ENCODE results near the gene POU6F1.

The POU6F1 gene

GRCh38 chr12:51217133-51217967 is 512 bp downstream of the POU6F1 start:
- TF ChIP-seq FOXP2 (optimal IDR thresholded peaks at IDR 0.05; ENCODE audit: borderline replicate concordance, extremely low read depth, extremely low read length, insufficient read depth) (peak; percentile 10), SIN3A (IDR thresholded peaks at IDR 0.05; ENCODE audit: borderline replicate concordance, insufficient read depth, low read length) (no peak), TAF1 (IDR thresholded peaks at IDR 0.05; ENCODE audit: borderline replicate concordance, insufficient read depth, low read length) (no peak)

DNA sequence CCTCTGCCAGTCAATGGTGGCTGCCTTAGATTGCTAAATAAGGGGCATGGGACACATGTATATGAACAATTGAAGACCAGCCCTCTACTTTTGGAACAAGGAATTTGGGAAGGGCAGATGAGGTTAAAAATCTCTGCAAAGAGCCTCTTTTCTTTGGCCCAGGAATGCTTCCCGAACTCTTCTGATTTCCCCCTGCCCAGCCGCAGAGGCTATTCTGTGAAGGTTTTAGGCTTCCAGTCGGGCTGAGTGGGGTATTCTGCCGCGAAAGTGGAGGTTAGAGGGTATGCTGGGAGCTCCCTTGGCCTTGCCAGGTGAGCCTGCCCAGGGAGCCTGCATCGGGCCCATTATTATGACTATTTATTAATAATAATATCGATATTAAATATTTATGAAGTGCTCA is 1.2 kb downstream of the POU6F1 start:
- TF ChIP-seq SIN3A (IDR thresholded peaks at IDR 0.05; ENCODE audit: borderline replicate concordance, insufficient read depth, low read length), result no peak
- TF ChIP-seq TAF1 (IDR thresholded peaks at IDR 0.05; ENCODE audit: borderline replicate concordance, insufficient read depth, low read length), result no peak
- TF ChIP-seq, protein P1, sequence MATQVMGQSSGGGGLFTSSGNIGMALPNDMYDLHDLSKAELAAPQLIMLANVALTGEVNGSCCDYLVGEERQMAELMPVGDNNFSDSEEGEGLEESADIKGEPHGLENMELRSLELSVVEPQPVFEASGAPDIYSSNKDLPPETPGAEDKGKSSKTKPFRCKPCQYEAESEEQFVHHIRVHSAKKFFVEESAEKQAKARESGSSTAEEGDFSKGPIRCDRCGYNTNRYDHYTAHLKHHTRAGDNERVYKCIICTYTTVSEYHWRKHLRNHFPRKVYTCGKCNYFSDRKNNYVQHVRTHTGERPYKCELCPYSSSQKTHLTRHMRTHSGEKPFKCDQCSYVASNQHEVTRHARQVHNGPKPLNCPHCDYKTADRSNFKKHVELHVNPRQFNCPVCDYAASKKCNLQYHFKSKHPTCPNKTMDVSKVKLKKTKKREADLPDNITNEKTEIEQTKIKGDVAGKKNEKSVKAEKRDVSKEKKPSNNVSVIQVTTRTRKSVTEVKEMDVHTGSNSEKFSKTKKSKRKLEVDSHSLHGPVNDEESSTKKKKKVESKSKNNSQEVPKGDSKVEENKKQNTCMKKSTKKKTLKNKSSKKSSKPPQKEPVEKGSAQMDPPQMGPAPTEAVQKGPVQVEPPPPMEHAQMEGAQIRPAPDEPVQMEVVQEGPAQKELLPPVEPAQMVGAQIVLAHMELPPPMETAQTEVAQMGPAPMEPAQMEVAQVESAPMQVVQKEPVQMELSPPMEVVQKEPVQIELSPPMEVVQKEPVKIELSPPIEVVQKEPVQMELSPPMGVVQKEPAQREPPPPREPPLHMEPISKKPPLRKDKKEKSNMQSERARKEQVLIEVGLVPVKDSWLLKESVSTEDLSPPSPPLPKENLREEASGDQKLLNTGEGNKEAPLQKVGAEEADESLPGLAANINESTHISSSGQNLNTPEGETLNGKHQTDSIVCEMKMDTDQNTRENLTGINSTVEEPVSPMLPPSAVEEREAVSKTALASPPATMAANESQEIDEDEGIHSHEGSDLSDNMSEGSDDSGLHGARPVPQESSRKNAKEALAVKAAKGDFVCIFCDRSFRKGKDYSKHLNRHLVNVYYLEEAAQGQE (IDR thresholded peaks at IDR 0.05; ENCODE audit: insufficient read depth in 1 of 2, low read depth in 2 of 2, low read length in 2 of 2), result no peak
- no peak for TF ChIP-seq POLR2AphosphoS5 (IDR thresholded peaks at IDR 0.05; ENCODE audit: low read depth, low read length)
- TF ChIP-seq FOXP2 (optimal IDR thresholded peaks at IDR 0.05; ENCODE audit: borderline replicate concordance, extremely low read depth, extremely low read length, insufficient read depth), result no peak

- TF ChIP-seq POLR2AphosphoS5 (IDR thresholded peaks at IDR 0.05; ENCODE audit: low read depth, low read length) (no peak), SIN3A (IDR thresholded peaks at IDR 0.05; ENCODE audit: borderline replicate concordance, insufficient read depth, low read length) (no peak)
Measured at GRCh38 chr12:51214895-51215294, 3.0 kb downstream of the POU6F1 start.

DNA sequence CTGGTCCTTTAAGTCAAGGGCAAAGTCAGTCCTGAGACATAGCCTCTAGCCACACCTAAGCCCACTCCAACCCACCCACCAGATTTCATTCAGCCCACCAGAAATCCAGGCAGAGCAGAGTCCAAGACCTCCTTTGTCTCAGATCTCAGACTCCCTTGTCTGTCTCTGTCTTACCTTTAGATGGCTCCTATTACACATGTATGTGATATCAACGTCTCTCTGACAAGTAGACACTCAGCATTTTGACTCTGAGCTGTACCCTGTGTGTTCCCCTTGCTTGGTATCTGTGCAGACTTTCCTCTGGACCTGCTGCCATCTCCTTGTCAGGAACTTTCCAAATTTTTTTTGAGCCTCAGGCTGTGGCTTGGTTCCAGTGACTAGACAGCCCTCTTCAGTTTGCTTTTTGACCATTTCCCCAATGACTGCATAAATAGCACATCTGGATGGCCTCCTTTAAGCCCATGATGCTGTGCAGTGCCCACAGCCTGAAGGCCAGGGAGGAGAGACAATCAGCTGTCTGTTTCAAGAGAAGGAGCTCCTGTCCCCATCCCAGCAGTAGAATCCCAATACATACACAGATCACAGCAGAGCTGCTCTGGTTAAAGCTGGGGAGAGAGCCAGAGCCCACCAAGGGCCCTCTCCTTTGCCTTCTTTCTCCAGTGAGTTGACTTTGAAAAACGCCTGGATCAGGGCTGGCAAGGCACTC is 7.0 kb downstream of the POU6F1 start:
- TF ChIP-seq, protein P1 (IDR thresholded peaks at IDR 0.05; ENCODE audit: insufficient read depth in 1 of 2, low read depth in 2 of 2, low read length in 2 of 2), result no peak
- TF ChIP-seq SIN3A (IDR thresholded peaks at IDR 0.05; ENCODE audit: borderline replicate concordance, insufficient read depth, low read length), result no peak
- TF ChIP-seq TAF1 (IDR thresholded peaks at IDR 0.05; ENCODE audit: borderline replicate concordance, insufficient read depth, low read length), result no peak
- TF ChIP-seq POLR2AphosphoS5 (IDR thresholded peaks at IDR 0.05; ENCODE audit: low read depth, low read length), result no peak
- TF ChIP-seq FOXP2 (optimal IDR thresholded peaks at IDR 0.05; ENCODE audit: borderline replicate concordance, extremely low read depth, extremely low read length, insufficient read depth), result no peak

DNA sequence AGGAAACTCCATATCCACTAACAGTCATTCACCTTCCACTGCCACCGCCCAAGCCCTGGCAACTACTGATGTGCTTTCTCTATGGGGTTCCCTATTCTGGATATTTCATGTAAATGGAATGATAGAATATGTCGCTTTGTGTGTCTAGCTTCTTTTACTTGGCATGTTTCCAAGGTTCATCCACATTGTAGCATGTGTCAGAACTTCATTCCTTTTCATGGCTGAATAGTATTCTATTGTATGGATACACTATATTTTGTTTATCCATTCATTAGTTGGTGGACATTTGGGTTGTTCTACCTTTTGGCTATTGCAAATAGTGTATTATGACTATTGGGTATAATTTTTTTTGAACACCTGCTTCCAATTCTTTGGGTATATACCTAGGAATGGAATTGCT is 8.6 kb downstream of the POU6F1 start:
- TF ChIP-seq FOXP2 (optimal IDR thresholded peaks at IDR 0.05; ENCODE audit: borderline replicate concordance, extremely low read depth, extremely low read length, insufficient read depth) (no peak), SIN3A (IDR thresholded peaks at IDR 0.05; ENCODE audit: borderline replicate concordance, insufficient read depth, low read length) (no peak), TAF1 (IDR thresholded peaks at IDR 0.05; ENCODE audit: borderline replicate concordance, insufficient read depth, low read length) (no peak), POLR2AphosphoS5 (IDR thresholded peaks at IDR 0.05; ENCODE audit: low read depth, low read length) (no peak)
- TF ChIP-seq, protein P1 (IDR thresholded peaks at IDR 0.05; ENCODE audit: insufficient read depth in 1 of 2, low read depth in 2 of 2, low read length in 2 of 2), result no peak
